LoVo (cell line): ENCODE measurements around the gene C2orf68.
A peak's percentile ranks its signal among the peaks of the same experiment; 100 is the strongest.
"Not testable (repeated sequence)": the region's sequence is repeated elsewhere in the genome, so short reads cannot be mapped to it uniquely, and the experiment has no call there.

Source experiments
- DNase-seq: peaks from one replicate; pipeline ENCODE4 v3.0.0-alpha.2; 2016; ENCODE audit warnings: low spot score

Gene C2orf68

DNA sequence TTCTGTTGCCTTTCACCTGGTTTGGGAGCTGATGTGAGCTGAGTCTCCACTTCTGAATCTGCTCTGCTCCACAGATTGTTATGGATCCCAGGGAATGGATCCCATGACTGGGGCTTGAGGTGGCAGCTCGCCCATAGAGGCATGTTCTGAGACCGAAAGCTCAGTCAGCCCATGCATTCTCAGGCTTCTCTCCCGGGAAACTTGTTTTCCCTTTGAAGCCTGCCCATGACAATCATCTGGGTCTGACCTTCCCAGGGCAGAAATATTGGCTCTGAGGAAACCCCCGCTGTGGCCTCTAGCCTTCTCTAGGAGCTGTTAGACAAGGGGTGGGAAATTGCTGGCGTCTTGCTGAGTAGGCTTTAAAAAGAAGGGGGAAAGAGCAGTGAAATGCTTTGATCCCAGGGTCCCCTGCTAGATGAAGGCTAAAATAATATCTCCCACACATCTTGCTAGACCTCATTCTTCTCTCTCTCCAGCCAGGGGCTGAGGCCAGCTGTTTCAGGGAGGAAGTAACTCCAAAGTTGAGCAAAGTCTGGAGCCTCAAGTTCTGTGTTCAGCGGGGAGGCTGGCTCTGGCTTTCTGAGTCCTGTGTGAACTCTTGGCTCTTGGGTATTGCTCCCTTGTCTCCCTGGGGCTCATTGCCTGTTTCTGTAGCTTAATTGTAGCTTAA, 32.5 kb downstream of the C2orf68 start:
- DNase-seq, result no peak

- DNase-seq, result no peak
Measured at GRCh38 chr2:85578243-85579180, 33.4 kb downstream of the C2orf68 start.

- DNase-seq, result peak; percentile 77
Measured at GRCh38 chr2:85577386-85578242, 34.3 kb downstream of the C2orf68 start, which contains the start of gene VAMP8. VAMP8 (plus strand) TSS chr2:85577586; CDS start chr2:85577647, 61 bp downstream.

GRCh38 chr2:85577063-85577385, 34.8 kb downstream of the C2orf68 start:
- no peak for DNase-seq

GRCh38 chr2:85575739-85576138, 36.1 kb downstream of the C2orf68 start:
- DNase-seq, result no peak

DNA sequence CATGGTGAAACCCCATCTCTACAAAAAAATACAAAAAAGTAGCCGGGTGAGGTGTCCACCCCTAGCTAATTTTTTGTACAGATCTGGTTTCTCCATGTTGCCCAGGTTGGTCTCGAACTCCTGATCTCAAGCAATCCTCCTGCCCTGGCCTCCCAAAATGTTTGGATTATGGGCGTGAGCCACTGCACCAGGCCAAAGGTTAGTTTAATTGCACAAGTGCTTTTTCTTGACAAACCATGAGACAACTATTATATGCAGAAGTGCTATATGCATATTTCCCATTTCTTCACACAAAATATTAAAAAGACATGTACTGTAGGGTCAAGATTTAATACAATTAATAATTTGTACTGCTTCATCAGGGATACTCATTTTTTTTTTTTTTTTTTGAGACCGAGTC, 45.6 kb downstream of the C2orf68 start:
- no peak for DNase-seq

DNA sequence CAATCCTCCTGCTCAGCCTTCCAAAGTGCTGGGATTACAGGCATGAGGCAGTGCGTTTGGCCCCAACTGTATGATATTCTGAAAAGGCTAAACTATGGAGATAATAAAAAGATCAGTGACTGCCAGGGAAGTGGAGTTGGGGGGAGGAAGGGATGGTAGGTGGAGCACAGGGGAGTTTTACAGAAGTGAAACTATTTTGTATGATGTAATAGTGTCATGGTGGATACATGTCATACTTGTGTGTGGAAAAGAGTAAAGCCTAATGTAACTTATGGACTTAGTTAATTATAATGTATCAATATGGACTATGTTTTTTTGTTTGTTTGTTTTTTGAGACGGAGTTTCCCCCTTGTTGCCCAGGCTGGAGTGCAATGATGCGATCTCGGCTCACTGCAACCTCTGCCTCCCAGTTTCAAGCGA, 47.7 kb downstream of the C2orf68 start:
- no peak for DNase-seq

DNA sequence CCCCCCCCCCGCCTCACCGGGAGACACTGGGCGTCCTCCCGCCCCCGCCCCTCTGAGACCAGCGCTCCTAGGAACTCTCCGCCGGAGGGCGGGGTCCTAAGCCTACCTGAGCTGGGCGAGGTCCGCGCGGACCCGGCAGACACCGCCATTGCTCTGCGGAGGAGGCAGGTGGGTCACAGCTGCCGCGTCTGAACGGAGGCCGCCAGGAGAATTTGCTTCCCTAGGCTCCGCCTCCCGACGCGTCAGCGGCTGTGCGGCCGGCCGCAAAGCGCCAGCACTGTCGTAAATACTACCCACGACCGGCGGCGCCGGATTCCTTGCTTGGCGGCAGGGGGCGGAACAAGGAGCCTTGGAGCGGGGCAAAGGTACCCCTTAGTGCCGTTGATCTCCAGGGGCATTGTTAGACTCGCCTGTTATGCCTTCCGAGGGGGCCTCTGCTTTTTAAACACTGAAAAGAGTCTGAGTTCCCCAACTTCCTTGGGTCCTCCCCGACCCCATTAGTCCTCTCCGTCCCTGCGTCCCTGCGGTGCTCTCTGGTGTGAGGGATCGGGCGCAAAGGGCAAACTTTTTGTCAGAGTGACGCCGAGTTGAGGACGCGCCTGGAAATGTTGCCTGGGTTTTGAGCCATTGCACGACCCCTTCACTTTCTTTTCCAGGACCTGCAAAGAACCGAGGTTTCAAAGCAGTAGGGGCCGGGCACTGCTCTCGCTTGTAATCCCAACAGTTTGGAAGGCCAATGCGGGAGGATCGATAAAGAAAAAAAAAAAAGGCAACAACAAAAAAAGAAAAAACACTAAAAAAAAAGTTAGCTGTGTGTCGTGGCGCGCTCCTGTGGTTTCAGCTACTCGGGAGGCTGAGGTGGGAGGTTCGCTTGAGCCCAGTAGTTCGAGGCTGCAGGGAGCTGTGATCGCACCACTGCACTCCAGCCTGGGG, 50.3 kb downstream of the C2orf68 start, which contains the start of gene GGCX:
GGCX (minus strand) TSS at position 214 of the 933 bp plus-strand sequence; CDS start at position 149, 65 bp downstream.
- peak; percentile 97 for DNase-seq

DNA sequence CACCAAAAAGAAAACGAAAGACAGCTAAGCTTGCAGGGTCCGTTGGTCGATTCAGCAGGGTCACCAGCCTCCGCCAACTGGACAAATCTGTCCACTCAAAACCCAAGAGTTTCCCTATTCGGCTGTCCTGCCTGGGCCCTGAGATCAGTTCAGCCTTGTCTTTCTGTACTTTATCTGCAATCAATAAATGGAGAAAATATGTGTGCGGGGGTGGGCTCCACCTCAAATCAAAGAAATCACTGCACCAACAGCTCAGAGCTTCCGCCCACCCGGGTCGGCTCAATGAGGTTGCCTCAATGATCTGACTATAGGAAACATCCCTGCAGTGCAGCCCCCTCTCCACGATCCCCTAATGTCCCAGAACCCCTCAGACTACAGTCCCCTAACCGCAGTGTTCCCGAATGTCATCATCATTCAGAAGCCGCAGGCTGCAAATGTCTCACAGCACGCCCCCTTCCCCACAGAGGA, 51.0 kb downstream of the C2orf68 start:
- DNase-seq, result no peak

DNA sequence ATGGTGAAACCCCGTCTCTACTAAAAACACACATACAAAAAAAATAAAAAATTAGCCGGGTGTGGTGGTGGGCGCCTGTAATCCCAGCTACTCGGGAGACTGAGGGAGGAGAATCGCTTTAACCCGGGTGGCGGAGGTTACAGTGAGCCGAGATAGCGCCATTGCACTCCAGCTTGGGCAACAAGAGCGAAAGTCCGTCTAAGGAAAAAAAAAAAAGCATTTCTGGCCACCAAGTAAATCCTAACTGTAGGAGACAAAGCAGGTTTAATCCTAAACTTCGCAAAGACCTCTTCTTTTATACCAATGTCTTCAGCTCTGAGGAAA, 51.5 kb downstream of the C2orf68 start:
- DNase-seq, result not testable (repeated sequence)

DNA sequence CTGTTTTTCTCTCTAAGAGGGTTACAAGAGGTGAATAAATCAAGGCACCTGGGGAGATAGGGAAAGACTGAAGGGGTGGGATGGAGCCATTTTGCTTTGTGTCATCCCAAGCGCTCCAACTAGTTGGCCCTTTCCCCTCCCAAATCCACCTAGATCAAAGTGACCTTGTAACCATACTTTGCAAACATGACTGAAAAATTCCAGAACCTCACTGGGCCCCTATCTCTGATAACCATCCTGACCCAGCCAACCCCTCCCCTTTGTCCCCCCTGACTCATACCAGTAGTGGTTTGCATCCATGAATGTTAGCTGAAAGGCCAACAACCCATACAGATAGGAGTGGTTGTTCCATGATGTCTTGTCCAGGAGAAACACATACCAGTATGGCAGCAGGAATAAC, 53.7 kb downstream of the C2orf68 start:
- no peak for DNase-seq

- DNase-seq, result no peak
Measured at GRCh38 chr2:85557130-85557529, 54.7 kb downstream of the C2orf68 start.
